Activated T-helper 1 cell treated with anti-CD3 and anti-CD28 coated beads, Interleukin-12 subunit alpha, Interleukin-12 subunit beta, Interleukin-2, Interleukin-4 antibody, amounts not matched to agents 30 ng/mL and 10 ng/mL and 1 ng/mL, durations not matched to agents 14 hours and 24 hours and 36 hours (primary cell): Measurements from ENCODE around the gene MATCAP1. TPM values are rescaled to one million over a fixed set of nuclear protein-coding genes. Genes with fewer than 3 reads are reported as not detected.

Experiments
- DNase-seq: peaks from one replicate; pipeline ENCODE4 v3.0.0; 2021; ENCODE audit warnings: low spot score
- H3K27ac Mint-ChIP-seq: one replicate; pipeline ENCODE4 v1.8.0; 2021; ENCODE audit warnings: mild to moderate bottlenecking, mixed read lengths
- H3K27me3 Mint-ChIP-seq: one replicate; pipeline ENCODE4 v1.8.0; 2022; ENCODE audit warnings: mild to moderate bottlenecking, moderate library complexity, mixed read lengths; ENCODE audit not compliant: insufficient read depth
- H3K36me3 Mint-ChIP-seq: one replicate; pipeline ENCODE4 v1.8.0; 2021; ENCODE audit warnings: low read depth, mixed read lengths
- H3K4me1 Mint-ChIP-seq: one replicate; pipeline ENCODE4 v1.8.0; 2021; ENCODE audit warnings: low read depth, mixed read lengths
- H3K4me3 Mint-ChIP-seq: one replicate; pipeline ENCODE4 v1.8.0; 2021; ENCODE audit warnings: mild to moderate bottlenecking, moderate library complexity, mixed read lengths
- H3K9me3 Mint-ChIP-seq: one replicate; pipeline ENCODE4 v1.8.0; 2021; ENCODE audit warnings: mixed read lengths
- intact Hi-C: fragments of 100-400 bp; cut with micrococcal nuclease; formaldehyde crosslinking; loops from one replicate; pipeline ENCODE4 v1.15.1; 2024
- total RNA-seq: library from RNA; stranded (reverse); gene quantifications from 2 replicates; pipeline ENCODE4 v1.2.3, GENCODE V29; 2022

MATCAP1 gene
- total RNA-seq, 1 donor from 2014 or later: 48.2 TPM

DNA sequence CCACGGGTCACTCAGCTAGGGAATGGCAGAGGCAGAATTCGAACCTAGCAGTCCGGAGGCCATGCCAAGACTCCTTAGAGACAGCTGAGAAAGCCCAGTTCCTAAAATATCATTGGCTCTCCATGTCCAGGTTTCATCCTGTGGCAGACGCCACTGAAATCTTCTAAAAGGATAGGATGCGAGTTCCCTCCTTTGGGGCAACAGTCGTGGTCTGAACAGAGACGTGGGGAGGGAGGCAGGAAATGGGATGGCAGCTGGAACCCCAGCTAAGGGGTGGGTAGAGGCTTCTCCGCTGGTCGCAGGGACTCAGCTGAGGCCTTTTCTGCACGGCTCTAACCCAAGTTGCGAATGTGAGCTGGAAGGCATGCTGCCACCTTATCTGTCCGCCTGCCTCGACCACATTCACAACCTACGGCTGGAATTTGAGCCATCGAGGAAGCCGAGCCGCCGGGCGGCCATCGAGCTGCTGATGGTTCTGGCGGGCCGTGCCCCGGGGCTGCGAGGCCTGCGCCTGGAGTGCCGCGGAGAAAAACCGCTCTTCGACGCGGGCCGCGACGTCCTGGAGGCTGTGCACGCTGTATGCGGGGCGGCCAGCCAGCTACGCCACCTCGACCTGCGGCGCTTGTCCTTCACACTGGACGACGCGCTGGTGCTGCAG lies 21.1 kb downstream of the MATCAP1 start:
- peak overlapping the region; percentile 80 for H3K27ac Mint-ChIP-seq
- no peak for DNase-seq
- H3K4me1 Mint-ChIP-seq: peaks cover 36% of the 10 kb centered on the region
- no peaks in the 10 kb centered on the region for H3K9me3 Mint-ChIP-seq
- intact Hi-C loops: no loop called here
- H3K27me3 Mint-ChIP-seq: peaks cover 16% of the 10 kb centered on the region
- H3K4me3 Mint-ChIP-seq: peak overlapping the region; percentile 74
- peaks cover 5% of the 10 kb centered on the region for H3K36me3 Mint-ChIP-seq

DNA sequence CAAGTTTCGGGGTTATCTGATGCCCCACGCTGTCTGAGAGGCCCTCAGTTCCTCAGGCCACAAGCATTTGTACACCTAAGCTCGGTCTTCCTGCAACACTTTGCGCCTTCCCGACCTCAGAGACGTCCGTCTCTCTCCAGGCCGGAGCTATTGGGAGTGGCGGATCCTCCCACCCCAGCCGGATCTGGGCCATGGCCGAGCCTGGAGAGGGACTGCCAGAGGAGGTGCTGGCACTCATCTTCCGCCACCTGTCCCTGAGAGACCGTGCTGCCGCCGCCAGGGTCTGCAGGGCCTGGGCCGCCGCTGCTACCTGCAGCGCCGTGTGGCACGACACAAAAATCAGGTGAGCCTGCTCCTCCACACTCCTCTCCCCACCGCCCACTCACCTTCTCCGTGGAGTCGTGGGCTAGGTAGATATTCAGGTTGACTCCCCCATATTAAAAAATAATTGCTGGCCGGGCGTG lies 22.1 kb downstream of the MATCAP1 start:
- peaks cover 15% of the 10 kb centered on the region for H3K27me3 Mint-ChIP-seq
- H3K4me1 Mint-ChIP-seq: peaks cover 40% of the 10 kb centered on the region
- H3K4me3 Mint-ChIP-seq: peak overlapping the region; percentile 70
- H3K9me3 Mint-ChIP-seq: no peaks in the 10 kb centered on the region
- no peak for DNase-seq
- intact Hi-C loops: loop anchor here (2.0 kb wide), 1 partner anchor 65 kb away; the partner anchor contains the start of gene TMEM208
- H3K36me3 Mint-ChIP-seq: peaks cover 7% of the 10 kb centered on the region
- H3K27ac Mint-ChIP-seq: peak overlapping the region; percentile 23

DNA sequence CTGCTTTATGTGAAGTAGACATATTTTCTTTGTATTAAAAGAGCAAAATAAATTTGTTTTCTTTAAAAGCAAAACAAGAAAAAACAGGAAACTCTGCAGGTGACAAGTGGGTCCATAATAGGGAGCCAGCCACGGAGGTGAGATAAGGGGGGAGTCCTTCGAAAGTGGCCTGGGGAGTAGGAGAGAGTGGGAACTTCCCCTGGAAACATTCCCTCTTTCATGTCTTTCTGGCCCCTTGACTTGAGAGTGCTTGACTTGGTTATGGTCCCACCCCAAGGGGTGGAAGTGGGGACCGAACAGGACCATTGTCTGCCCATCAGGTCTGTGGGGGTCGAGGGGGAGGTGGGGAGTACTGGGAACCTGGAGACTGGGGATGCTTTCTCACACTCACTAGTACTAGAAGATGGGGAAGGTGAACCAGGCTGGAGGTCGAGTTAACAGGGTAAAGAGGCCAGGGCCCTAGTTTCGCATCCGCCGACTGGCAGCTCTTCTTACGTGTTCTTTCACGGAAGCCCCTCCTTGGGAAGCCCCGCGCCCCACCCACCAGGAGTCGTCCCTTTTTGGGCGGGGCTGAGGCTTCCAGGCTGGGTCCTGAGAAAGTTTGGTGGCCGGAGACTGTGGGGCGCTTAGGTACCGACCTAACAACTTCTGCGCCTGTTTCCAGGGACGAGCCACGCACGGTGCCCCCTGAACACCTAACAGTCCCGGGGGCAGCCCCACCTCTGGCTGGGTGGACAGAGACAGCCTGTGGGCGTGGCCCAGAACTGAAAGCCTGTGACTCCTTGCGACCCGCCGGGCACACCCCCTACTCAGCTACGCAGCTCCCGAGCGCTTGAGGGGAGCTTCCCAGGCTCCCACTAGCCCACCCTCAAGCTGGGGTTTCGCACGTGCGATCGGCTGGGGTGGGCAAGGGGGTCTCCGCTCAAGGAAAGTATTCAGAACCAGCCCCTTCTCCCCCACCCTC lies 24.8 kb downstream of the MATCAP1 start:
- DNase-seq: peak; percentile 90
- H3K4me1 Mint-ChIP-seq: peaks cover 48% of the 10 kb centered on the region
- H3K4me3 Mint-ChIP-seq: peak overlapping the region; percentile 91
- H3K27me3 Mint-ChIP-seq: peaks cover 2% of the 10 kb centered on the region
- peaks cover 5% of the 10 kb centered on the region for H3K36me3 Mint-ChIP-seq
- H3K27ac Mint-ChIP-seq: peak overlapping the region; percentile 92
- intact Hi-C loops: loop anchor here (1.0 to 5.0 kb wide), 10 partner anchors 8 to 282 kb away; partner anchors contain the start of genes FHOD1, MATCAP1, NOL3 and PHAF1
- no peaks in the 10 kb centered on the region for H3K9me3 Mint-ChIP-seq

DNA sequence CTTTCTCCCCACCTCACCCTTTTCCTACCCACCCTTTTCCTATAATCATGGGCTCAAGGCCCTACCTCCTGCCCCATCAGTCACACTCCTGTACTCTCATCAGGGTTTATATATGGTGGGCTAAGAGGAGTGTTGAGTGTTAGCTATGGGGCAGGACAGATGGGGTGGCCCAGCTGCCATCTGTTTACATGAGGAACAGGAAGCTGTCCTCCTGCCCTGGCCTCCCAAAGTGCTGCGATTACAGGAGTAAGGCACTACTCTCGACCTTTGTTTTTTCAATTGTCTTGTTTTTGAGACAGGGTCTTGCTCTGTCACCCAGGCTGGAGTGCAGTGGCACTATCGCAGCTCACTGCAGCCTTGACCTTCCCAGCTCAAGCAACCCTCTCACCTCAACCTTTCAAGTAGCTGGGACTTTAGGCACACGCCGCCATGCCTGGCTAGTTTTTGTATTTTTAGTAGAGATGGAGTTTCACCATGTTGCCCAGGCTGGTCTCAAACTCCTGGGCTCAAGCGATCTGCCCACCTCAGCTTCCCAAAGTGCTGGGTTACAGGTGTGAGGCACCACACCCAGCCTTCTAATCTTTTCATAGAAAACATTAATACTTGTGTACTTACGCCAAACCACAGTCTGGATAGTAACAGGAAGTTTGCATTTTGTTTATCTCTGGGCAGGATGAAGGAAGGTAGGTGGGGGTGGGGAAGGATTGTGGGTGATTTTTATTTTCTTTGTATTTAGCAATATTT lies 25.7 kb downstream of the MATCAP1 start:
- Mint-ChIP-seq H3K27ac (peak overlapping the region; percentile 92), H3K4me3 (peak overlapping the region; percentile 91), H3K27me3 (peaks cover 2% of the 10 kb centered on the region), H3K36me3 (peaks cover 6% of the 10 kb centered on the region), H3K9me3 (no peaks in the 10 kb centered on the region), H3K4me1 (peaks cover 56% of the 10 kb centered on the region)
- no peak for DNase-seq
- intact Hi-C loops: loop anchor here (2.0 to 5.0 kb wide), 2 partner anchors 155 to 281 kb away; no protein-coding TSS in a partner anchor

DNA sequence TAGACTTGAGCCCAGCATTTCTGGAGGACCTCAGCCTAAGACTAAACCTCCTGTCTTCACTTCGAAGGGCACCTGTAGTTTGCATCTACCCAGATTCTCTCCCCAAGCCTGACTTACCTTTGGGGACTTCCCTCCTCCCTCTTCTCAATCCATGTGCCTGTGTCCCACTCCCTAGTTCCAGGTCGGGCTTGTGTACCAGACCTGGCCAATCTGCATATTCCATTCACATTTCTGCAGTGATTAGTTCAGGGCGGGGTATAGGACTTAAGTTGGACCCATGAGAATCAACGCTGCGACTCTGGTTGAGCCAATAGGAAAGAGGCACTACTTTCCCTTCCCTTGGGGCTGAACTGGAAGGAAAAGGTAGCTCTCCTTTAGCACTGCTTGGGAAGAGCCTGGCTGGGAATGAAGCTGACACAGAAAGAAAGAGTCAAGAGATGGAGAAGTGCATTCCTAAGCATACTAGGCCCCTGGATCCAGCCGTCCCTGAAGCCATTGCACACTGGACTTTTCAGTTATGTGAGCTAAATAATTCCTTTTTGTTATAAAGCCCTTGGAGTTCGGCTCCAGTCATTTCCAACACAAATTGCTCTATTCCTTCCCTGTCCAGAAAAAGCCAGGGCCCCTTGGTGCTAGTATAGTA lies 26.5 kb downstream of the MATCAP1 start:
- Mint-ChIP-seq H3K4me3 (peak overlapping the region; percentile 91), H3K36me3 (peaks cover 11% of the 10 kb centered on the region)
- intact Hi-C loops: loop anchor here (5.0 kb wide), 1 partner anchor 280 kb away; no protein-coding TSS in a partner anchor

DNA sequence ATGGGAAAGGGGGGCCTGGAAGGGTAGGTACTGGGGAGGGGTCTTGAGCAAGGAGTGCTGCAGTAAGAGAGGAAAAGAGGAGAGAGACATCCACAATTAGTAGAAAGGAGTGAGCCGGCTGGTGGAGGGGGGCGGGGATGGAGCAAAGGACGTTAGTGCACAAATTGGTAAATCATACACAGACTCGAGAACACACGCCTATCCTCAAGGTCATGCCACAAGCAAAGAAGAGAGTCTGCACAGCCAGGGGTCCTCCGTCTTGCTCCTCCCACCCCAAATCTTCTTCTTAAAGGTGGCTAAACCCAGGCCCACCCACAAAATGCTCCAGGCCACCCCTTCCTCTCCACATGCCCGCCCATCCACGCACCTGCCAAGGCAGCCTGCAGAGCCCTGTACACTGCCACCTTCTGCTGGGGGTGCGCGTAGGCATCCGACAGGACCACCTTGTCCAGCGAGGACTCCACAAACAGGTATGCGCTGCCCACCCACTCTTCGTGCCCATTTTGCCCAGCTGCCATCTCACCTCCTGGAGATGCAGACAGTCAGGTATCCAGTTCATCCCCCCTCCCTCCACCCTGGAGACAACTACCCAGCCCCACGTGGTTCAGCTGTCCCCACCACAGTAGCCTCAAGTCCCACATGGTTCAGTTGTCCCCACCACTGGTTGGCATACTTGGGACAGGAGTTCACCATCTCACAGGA lies 27.5 kb downstream of the MATCAP1 start:
- no peak for DNase-seq
- Mint-ChIP-seq H3K36me3 (peaks cover 11% of the 10 kb centered on the region), H3K27me3 (peaks cover 2% of the 10 kb centered on the region)

More for the DNA sequence above, 26.5 kb downstream of the MATCAP1 start:
- Mint-ChIP-seq H3K27me3 (peaks cover 2% of the 10 kb centered on the region), H3K4me1 (peaks cover 63% of the 10 kb centered on the region), H3K9me3 (no peaks in the 10 kb centered on the region), H3K27ac (peak overlapping the region; percentile 92)
- DNase-seq: no peak

DNA sequence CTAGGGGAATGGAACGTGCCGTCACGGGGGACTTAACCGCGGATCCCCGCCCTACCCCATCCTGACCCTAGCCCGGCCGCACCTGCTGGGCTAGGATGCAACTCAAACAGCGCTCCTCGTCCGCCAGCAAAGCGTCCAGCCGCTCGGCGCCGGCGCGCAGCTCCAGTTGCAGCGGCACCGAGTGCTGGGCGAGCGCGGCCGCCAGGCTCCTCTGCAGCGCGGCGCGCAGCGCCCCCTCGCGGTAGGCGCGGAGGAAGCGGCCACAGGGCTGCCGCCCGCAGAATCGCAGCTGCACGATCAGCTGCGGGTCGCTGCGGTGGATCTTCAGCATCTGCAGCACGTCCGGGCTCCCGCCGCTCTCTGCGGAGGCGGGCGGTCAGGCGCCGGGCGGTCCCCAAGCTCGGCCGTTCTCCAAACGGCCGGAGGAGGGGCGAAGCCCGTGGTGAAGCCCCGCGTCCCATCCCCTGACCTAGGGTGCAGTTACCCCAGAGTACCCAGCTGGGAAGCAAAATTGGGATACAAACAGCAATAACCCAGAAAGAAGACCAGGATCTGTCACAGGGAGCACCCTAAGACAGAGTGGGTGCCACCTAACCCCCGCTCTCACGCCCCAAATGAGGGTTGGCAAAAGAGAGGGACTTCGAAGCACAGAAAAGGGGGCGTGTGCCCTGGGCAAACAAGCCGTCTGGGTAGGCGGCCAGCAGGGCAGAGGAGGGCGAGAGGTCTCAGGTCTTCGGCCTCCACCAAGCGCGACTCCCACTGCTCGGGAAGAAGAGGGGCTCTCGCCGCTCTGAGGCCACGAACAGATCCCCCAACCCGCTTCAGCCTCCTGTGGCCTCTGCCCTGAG lies 28.2 kb downstream of the MATCAP1 start:
- H3K36me3 Mint-ChIP-seq: peaks cover 8% of the 10 kb centered on the region
- peak overlapping the region; percentile 58 for H3K27ac Mint-ChIP-seq
- H3K9me3 Mint-ChIP-seq: no peaks in the 10 kb centered on the region
- H3K27me3 Mint-ChIP-seq: no peaks in the 10 kb centered on the region
- peaks cover 66% of the 10 kb centered on the region for H3K4me1 Mint-ChIP-seq
- intact Hi-C loops: loop anchor here (1.0 to 5.0 kb wide), 5 partner anchors 137 to 278 kb away; no protein-coding TSS in a partner anchor
- DNase-seq: peak; percentile 81
- peak overlapping the region; percentile 76 for H3K4me3 Mint-ChIP-seq

More for the DNA sequence above, 27.5 kb downstream of the MATCAP1 start:
- intact Hi-C loops: loop anchor here (5.0 kb wide), 1 partner anchor 279 kb away; no protein-coding TSS in a partner anchor
- Mint-ChIP-seq H3K4me1 (peaks cover 69% of the 10 kb centered on the region), H3K9me3 (no peaks in the 10 kb centered on the region), H3K27ac (peak overlapping the region; percentile 58), H3K4me3 (peak overlapping the region; percentile 56)

DNA sequence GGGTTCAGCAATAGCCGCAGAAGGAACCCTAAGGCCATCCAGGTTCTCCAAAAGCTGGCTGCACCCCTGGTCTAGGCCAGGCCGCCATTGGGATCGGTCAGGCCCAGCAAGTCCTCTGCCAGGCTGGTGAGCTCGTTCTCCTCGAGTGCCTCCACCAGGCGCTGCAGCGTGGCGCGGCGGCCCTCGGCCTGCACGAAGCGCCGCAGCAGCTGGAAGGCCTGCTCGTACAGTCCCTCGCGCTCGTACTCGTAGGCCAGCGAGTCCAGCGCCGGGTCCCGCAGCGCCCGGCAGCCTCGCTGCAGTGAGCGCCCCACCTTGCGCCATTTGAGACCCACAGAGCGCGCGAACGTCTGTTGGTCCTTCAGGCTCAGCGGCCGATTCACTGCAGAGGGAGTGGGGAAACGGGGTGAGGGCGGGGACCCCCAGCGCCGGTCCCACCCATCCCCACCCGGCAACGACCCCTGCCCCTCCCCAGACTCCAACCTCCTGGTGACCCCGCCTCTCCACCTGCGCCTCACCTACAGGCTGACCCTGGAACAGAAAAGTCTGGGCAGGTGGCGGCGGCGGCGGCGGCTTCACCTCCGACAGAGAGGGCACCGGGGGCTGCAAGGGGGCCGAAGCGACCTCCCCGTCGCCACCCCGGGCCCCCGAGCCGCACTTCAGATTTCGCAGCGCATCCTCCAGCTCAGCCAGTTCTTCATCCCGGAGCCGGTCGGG lies 29.0 kb downstream of the MATCAP1 start:
- H3K36me3 Mint-ChIP-seq: peaks cover 8% of the 10 kb centered on the region
- no peaks in the 10 kb centered on the region for H3K27me3 Mint-ChIP-seq
- peak overlapping the region; percentile 76 for H3K4me3 Mint-ChIP-seq
- no peak overlapping the region for H3K27ac Mint-ChIP-seq
- DNase-seq: no peak
- intact Hi-C loops: loop anchor here (1.0 to 5.0 kb wide), 5 partner anchors 136 to 277 kb away; no protein-coding TSS in a partner anchor
- peaks cover 63% of the 10 kb centered on the region for H3K4me1 Mint-ChIP-seq
- H3K9me3 Mint-ChIP-seq: no peaks in the 10 kb centered on the region

DNA sequence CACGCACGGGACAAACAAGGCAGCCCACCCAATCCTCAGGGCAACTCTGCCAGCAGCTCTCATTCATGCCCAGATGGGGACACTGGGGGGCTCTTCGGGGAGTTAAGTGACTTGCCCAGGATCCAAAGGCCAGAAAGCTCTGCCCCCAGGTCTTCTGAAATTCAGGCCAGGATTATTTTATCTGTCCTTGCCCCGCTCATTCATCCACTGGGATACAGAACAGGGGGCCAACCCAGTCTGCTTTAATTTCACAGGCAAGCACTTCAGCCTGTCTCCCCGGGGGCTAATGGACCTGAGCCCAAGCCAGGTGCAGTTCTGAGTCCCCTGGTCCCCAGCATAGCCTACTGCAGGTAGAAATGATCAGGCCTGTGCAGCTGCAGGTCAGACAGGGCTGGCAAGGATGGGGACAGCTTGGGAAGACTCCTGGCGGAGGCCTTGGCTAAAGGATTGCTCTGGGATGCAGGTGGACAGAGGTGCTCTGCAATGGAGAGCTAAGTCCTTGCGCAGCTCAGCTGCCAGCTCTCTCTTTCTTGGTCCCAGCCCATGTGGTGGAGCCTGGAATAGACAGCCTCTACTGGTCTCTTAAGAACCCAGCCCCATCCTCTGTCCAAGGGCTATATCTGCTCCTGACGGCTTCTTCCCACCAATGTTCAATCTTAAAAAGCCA lies 32.2 kb downstream of the MATCAP1 start:
- Mint-ChIP-seq H3K4me3 (peak overlapping the region; percentile 79), H3K4me1 (peaks cover 39% of the 10 kb centered on the region), H3K36me3 (peaks cover 19% of the 10 kb centered on the region), H3K9me3 (no peaks in the 10 kb centered on the region), H3K27ac (peak overlapping the region; percentile 58), H3K27me3 (no peaks in the 10 kb centered on the region)
- intact Hi-C loops: loop anchor here (1.0 to 2.0 kb wide), 3 partner anchors 8 to 134 kb away; partner anchors contain the start of genes FBXL8, PHAF1 and TRADD
- no peak for DNase-seq
